Activated CD8-positive, alpha-beta T cell treated with anti-CD3 and anti-CD28 coated beads for 36 hours (primary cell): ENCODE measurements around the gene KARS1. TPM values are rescaled to one million over a fixed set of nuclear protein-coding genes. Genes with fewer than 3 reads are reported as not detected.
A peak's percentile ranks its signal among the peaks of the same experiment; 100 is the strongest.

Source experiments
- ATAC-seq: fragments of 200-7000 bp; cut with Tn5 transposase; one replicate; pipeline ENCODE4 v1.10.0; 2021; ENCODE audit warnings: mild to moderate bottlenecking, moderate library complexity
- CTCF ChIA-PET: fragments of 350-600 bp; sonication (Branson Sonifier 250); formaldehyde crosslinking; loops from one replicate; lab custom pipeline; 2021; ENCODE audit warnings: antibody characterized with exemption; lab: Charles Lee
- POLR2A ChIA-PET: fragments of 350-600 bp; sonication (Branson Sonifier 250); formaldehyde crosslinking; loops from one replicate; lab custom pipeline; 2021; ENCODE audit warnings: antibody characterized with exemption; lab: Charles Lee
- DNase-seq: peaks from one replicate; pipeline ENCODE4 v3.0.0-alpha.2; 2020
- H3K27ac Mint-ChIP-seq: one replicate; pipeline ENCODE4 v1.8.0; 2021; ENCODE audit warnings: mild to moderate bottlenecking, mixed read lengths
- H3K27me3 Mint-ChIP-seq: one replicate; pipeline ENCODE4 v1.8.0; 2021; ENCODE audit warnings: mixed read lengths
- H3K36me3 Mint-ChIP-seq: one replicate; pipeline ENCODE4 v1.8.0; 2021; ENCODE audit warnings: low read depth, mixed read lengths
- H3K4me1 Mint-ChIP-seq: one replicate; pipeline ENCODE4 v1.8.0; 2021; ENCODE audit warnings: low read depth, mixed read lengths
- H3K4me3 Mint-ChIP-seq: one replicate; pipeline ENCODE4 v1.8.0; 2021; ENCODE audit warnings: mild to moderate bottlenecking, moderate library complexity, mixed read lengths
- H3K9me3 Mint-ChIP-seq: one replicate; pipeline ENCODE4 v1.8.0; 2021; ENCODE audit warnings: mixed read lengths
- CTCF ChIP-seq: fragments of 200-600 bp; IDR thresholded peaks from one replicate; pipeline ENCODE4 v1.8.0; 2022; ENCODE audit warnings: antibody characterized with exemption, mild to moderate bottlenecking
- intact Hi-C: fragments of 100-400 bp; cut with micrococcal nuclease; formaldehyde crosslinking; loops from one replicate; pipeline ENCODE4 v1.10.0; 2022
- total RNA-seq, 2 experiments: library from RNA; stranded (reverse); gene quantifications; one replicate each; pipeline ENCODE4 v1.2.3, GENCODE V29; 2021

KARS1 gene
- total RNA-seq, 2 experiments from 2014 or later: 320 to 335 TPM

DNA sequence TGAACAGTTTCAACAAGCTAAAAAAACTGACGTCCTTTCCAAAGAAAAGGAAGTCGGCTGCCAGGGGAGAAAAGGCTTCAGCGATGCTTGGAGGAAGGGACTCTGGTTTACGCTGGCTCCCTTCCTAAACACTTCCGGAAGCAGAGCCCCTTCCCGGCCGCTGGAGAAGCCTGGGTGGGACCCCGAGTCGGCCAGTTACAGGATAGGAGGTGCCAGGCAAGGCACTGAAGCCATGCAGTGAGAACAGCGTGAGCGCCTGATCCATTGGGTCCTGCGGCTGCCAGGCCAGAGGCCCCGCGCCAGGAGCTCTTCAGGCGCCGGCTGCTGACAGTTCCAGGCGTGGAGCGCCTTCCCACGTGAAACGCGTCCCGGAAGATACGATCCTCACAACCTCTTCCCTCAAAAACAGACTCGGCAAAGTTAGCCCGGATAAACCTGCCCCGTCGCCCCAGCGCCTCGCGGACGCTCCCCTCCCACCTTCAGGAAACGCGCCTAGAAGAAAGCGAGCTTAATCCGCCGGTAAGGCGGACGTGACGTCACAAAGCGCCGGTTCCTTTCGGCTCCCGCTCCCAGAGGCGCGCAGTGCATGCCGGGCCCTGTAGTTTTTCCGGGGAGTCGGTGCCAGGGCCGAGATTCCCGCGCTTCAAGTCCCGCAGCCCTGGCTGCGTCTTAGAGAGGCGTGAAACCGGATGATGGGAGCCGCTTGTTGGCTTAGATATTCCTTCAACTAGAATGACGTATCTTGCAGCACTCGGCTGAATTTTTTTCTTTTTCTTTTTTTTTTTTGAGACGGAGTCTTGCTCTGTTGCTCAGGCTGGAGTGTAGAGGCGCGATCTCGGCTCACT, 24.5 kb downstream of the KARS1 start, which contains the start of gene ADAT1:
Gene ADAT1 (minus strand): TSS at position 521 of the 845 bp plus-strand sequence. CDS start 2,482 bp downstream, outside the sequence.
- Mint-ChIP-seq H3K4me3 (peak within 1 kb of the TSS; percentile 97), H3K36me3 (peaks cover 52% of the 10 kb centered on the region), H3K9me3 (no peaks in the 10 kb centered on the region), H3K27ac (peak within 1 kb of the TSS; percentile 96), H3K4me1 (peaks cover 45% of the 10 kb centered on the region), H3K27me3 (no peaks in the 10 kb centered on the region)
- peak; percentile 99 for DNase-seq
- no peak for TF ChIP-seq CTCF
- peak; percentile 93 for ATAC-seq
- POLR2A ChIA-PET: interaction anchor here (0.7 to 4.1 kb wide), 16 partner anchors 10 to 159 kb away, joined by 3 to 50 read pairs (median 4); partner anchors contain the start of genes GABARAPL2, KARS1, TERF2IP and TMEM170A
- CTCF ChIA-PET: interaction anchor here (0.8 to 3.5 kb wide), 8 partner anchors 8 to 159 kb away, joined by 4 to 18 read pairs (median 8); partner anchors contain the start of genes KARS1 and TERF2IP
- intact Hi-C loops: loop anchor here (2.0 to 10.0 kb wide), 3 partner anchors 26 to 158 kb away; partner anchors contain the start of genes GABARAPL2 and TMEM170A

GRCh38 chr16:75621170-75621477, 26.3 kb downstream of the KARS1 start:
- peak overlapping the region; percentile 96 for H3K27ac Mint-ChIP-seq
- H3K4me1 Mint-ChIP-seq: peaks cover 51% of the 10 kb centered on the region
- POLR2A ChIA-PET: interaction anchor here (0.7 to 4.1 kb wide), 7 partner anchors 10 to 66 kb away, joined by 3 to 50 read pairs (median 3); partner anchors contain the start of genes GABARAPL2, KARS1 and TERF2IP
- peak overlapping the region; percentile 97 for H3K4me3 Mint-ChIP-seq
- H3K36me3 Mint-ChIP-seq: peaks cover 41% of the 10 kb centered on the region
- no peaks in the 10 kb centered on the region for H3K27me3 Mint-ChIP-seq
- ATAC-seq (no peak), DNase-seq (no peak)
- no peaks in the 10 kb centered on the region for H3K9me3 Mint-ChIP-seq
- intact Hi-C loops: loop anchor here (10.0 kb wide), 1 partner anchor 156 kb away; the partner anchor contains the start of gene TMEM170A
- CTCF ChIA-PET: interaction anchor here (0.7 to 3.5 kb wide), 14 partner anchors 10 to 421 kb away, joined by 3 to 18 read pairs (median 3); partner anchors contain the start of genes KARS1 and TERF2IP
- TF ChIP-seq CTCF: peak; percentile 33

- peaks cover 55% of the 10 kb centered on the region for H3K4me1 Mint-ChIP-seq
- intact Hi-C loops: loop anchor here (10.0 kb wide), 1 partner anchor 156 kb away; the partner anchor contains the start of gene TMEM170A
- H3K27me3 Mint-ChIP-seq: no peaks in the 10 kb centered on the region
- CTCF ChIA-PET: interaction anchor here (1.0 to 3.5 kb wide), 8 partner anchors 19 to 148 kb away, joined by 3 to 15 read pairs (median 3); partner anchors contain the start of genes KARS1 and TERF2IP
- peak overlapping the region; percentile 84 for H3K27ac Mint-ChIP-seq
- peak overlapping the region; percentile 97 for H3K4me3 Mint-ChIP-seq
- POLR2A ChIA-PET: interaction anchor here (0.7 to 4.1 kb wide), 5 partner anchors 12 to 66 kb away, joined by 3 to 50 read pairs (median 3); partner anchors contain the start of genes GABARAPL2, KARS1 and TERF2IP
- peaks cover 41% of the 10 kb centered on the region for H3K36me3 Mint-ChIP-seq
- peak; percentile 27 for ATAC-seq
- peak; percentile 70 for DNase-seq
- no peaks in the 10 kb centered on the region for H3K9me3 Mint-ChIP-seq
- TF ChIP-seq CTCF: no peak
Measured at GRCh38 chr16:75620326-75621169, 26.9 kb downstream of the KARS1 start.

DNA sequence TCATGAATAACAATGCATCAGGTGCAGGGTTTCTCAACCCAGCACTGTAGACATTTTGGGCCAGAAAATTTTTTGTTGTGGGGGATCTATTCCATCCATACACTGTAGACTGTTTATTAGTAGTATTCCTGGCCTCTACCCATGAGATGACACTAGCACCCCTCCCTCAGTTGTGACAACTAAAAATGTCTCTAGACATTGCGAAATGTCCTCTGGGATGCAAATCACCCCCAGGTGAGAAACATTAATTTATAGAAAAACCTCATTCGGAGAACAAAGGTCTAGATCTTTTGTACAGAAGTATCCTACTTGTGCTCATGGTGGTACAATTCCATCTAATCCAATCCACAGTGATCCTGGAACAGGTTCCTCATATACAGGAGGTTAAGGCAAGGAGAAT, 28.7 kb downstream of the KARS1 start:
- CTCF ChIA-PET: interaction anchor here (1.1 to 1.6 kb wide), 2 partner anchors 17 to 146 kb away, joined by 3 read pairs; no protein-coding TSS in a partner anchor
- Mint-ChIP-seq H3K27me3 (no peaks in the 10 kb centered on the region), H3K4me3 (no peak overlapping the region), H3K36me3 (peaks cover 40% of the 10 kb centered on the region), H3K9me3 (no peaks in the 10 kb centered on the region), H3K4me1 (peaks cover 53% of the 10 kb centered on the region), H3K27ac (no peak overlapping the region)
- DNase-seq: no peak
- ATAC-seq: no peak
- POLR2A ChIA-PET: interaction anchor here (1.1 to 2.9 kb wide), 2 partner anchors 30 to 43 kb away, joined by 3 to 17 read pairs; partner anchors contain the start of genes KARS1 and TERF2IP
- TF ChIP-seq CTCF: no peak
- intact Hi-C loops: no loop called here
